Endodermal cell (in vitro differentiated cells): ENCODE measurements around the gene LLCFC1. TPM values are rescaled to one million over a fixed set of nuclear protein-coding genes. Genes with fewer than 3 reads are reported as not detected.

Experiments
- DNase-seq: peaks from one replicate; pipeline ENCODE4 v3.0.0-alpha.2; 2017
- H3K27ac ChIP-seq: 2 replicates; pipeline ENCODE4 v1.5.1; 2013; ENCODE audit warnings: mild to moderate bottlenecking, low read depth, low read length, moderate library complexity
- H3K27me3 ChIP-seq: 2 replicates; pipeline ENCODE4 v1.6.1; 2013; ENCODE audit warnings: mild to moderate bottlenecking, low read length, moderate library complexity; ENCODE audit not compliant: insufficient read depth, control insufficient read depth, poor library complexity, severe bottlenecking
- H3K36me3 ChIP-seq: 2 replicates; pipeline ENCODE4 v1.7.0; 2013; ENCODE audit warnings: mild to moderate bottlenecking, low read length, moderate library complexity; ENCODE audit not compliant: control insufficient read depth, insufficient read depth
- H3K4me1 ChIP-seq: one replicate; pipeline ENCODE4 v1.7.0; 2013; ENCODE audit warnings: low read length; ENCODE audit not compliant: control insufficient read depth, insufficient read depth
- H3K4me3 ChIP-seq: 2 replicates; pipeline ENCODE4 v1.5.1; 2013; ENCODE audit warnings: mild to moderate bottlenecking, low read length, moderate library complexity
- H3K9ac ChIP-seq: 2 replicates; pipeline ENCODE4 v1.6.1; 2013; ENCODE audit warnings: mild to moderate bottlenecking, low read length, moderate library complexity; ENCODE audit not compliant: poor library complexity, severe bottlenecking; ENCODE audit errors: extremely low read depth
- H3K9me3 ChIP-seq: 2 replicates; pipeline ENCODE4 v1.6.1; 2013; ENCODE audit warnings: mild to moderate bottlenecking, low read length, moderate library complexity; ENCODE audit not compliant: control insufficient read depth
- H3K27ac Mint-ChIP-seq: 2 replicates; pipeline ENCODE4 v1.8.0; 2020; ENCODE audit warnings: mixed read lengths
- H3K27me3 Mint-ChIP-seq: 2 replicates; pipeline ENCODE4 v1.8.0; 2021; ENCODE audit warnings: mild to moderate bottlenecking, mixed read lengths; ENCODE audit not compliant: insufficient read depth
- H3K36me3 Mint-ChIP-seq: 2 replicates; pipeline ENCODE4 v1.8.0; 2020; ENCODE audit warnings: low read depth, mixed read lengths
- H3K4me1 Mint-ChIP-seq: 2 replicates; pipeline ENCODE4 v1.8.0; 2020; ENCODE audit warnings: mixed read lengths
- H3K4me3 Mint-ChIP-seq: 2 replicates; pipeline ENCODE4 v1.8.0; 2020; ENCODE audit warnings: mild to moderate bottlenecking, moderate library complexity, mixed read lengths
- H3K9me3 Mint-ChIP-seq: 2 replicates; pipeline ENCODE4 v1.8.0; 2020; ENCODE audit warnings: mild to moderate bottlenecking, mixed read lengths
- CTCF ChIP-seq: fragments of 200-600 bp; sonication (generic); conservative IDR thresholded peaks from 2 replicates; pipeline ENCODE4 v1.5.0; 2021; ENCODE audit warnings: antibody characterized with exemption, mild to moderate bottlenecking
- whole genome bisulfite sequencing, 2 experiments: methylation state at CpG; one replicate each; pipeline versions ENCODE4 v1.1.5 to v1.1.7; 2013; ENCODE audit warnings: missing lambda C conversion rate in 2 of 2, mixed read lengths in 1 of 2; ENCODE audit not compliant: insufficient coverage in 1 of 2, insufficient read length in 1 of 2; 5-methylcytosine and 5-hydroxymethylcytosine counted together
- total RNA-seq, 2 donors: library from RNA; stranded (reverse); fragmentation: NEBNext Ultra II Directional in 1 of 2; extraction: Animal tissue kit (Norgen Biotek cat#: 25700) in 1 of 2; gene quantifications; 2 replicates in 1 of 2; 3 replicates in 1 of 2; pipeline ENCODE4 v1.2.1, GENCODE V29; 2021

LLCFC1 gene
- total RNA-seq, 2 donors from 2014 or later: not detected

- no peaks in the 10 kb centered on the region for H3K36me3 ChIP-seq
- H3K9me3 Mint-ChIP-seq: peaks cover 9% of the 10 kb centered on the region
- WGBS, 2 experiments: 91% methylated on average over 7 of the region's 7 CpGs; no CpG with 5 or more reads in 1 of the 2 experiments
- DNase-seq: peak; percentile 26
- no peaks in the 10 kb centered on the region for H3K36me3 Mint-ChIP-seq
- H3K4me3 Mint-ChIP-seq: no peak overlapping the region
- H3K27me3 ChIP-seq: peaks cover 9% of the 10 kb centered on the region
- no peak overlapping the region for H3K27ac Mint-ChIP-seq
- H3K9me3 ChIP-seq: peaks cover 7% of the 10 kb centered on the region
- H3K4me1 ChIP-seq: no peaks in the 10 kb centered on the region
- peaks cover 34% of the 10 kb centered on the region for H3K27me3 Mint-ChIP-seq
- H3K9ac ChIP-seq: no peak overlapping the region
- H3K4me1 Mint-ChIP-seq: peaks cover 32% of the 10 kb centered on the region
- no peak for TF ChIP-seq CTCF
- H3K27ac ChIP-seq: no peak overlapping the region
- H3K4me3 ChIP-seq: no peak overlapping the region
Observed at GRCh38 chr7:142897691-142898090, 41.6 kb upstream of the LLCFC1 start.

- H3K4me1 Mint-ChIP-seq: peaks cover 29% of the 10 kb centered on the region
- H3K36me3 Mint-ChIP-seq: no peaks in the 10 kb centered on the region
- peak; percentile 39 for DNase-seq
- no peaks in the 10 kb centered on the region for H3K36me3 ChIP-seq
- H3K4me3 Mint-ChIP-seq: no peak overlapping the region
- peaks cover 32% of the 10 kb centered on the region for H3K27me3 Mint-ChIP-seq
- H3K9me3 ChIP-seq: peaks cover 14% of the 10 kb centered on the region
- H3K9ac ChIP-seq: no peak overlapping the region
- no peaks in the 10 kb centered on the region for H3K4me1 ChIP-seq
- H3K27ac Mint-ChIP-seq: no peak overlapping the region
- 84% methylated on average over 3 of the region's 3 CpGs; no CpG with 5 or more reads in 1 of the 2 experiments for WGBS, 2 experiments
- no peak for TF ChIP-seq CTCF
- peaks cover 13% of the 10 kb centered on the region for H3K9me3 Mint-ChIP-seq
- H3K27ac ChIP-seq: no peak overlapping the region
- H3K27me3 ChIP-seq: peaks cover 9% of the 10 kb centered on the region
- no peak overlapping the region for H3K4me3 ChIP-seq
Observed at GRCh38 chr7:142898377-142899170, 40.7 kb upstream of the LLCFC1 start.

GRCh38 chr7:142899661-142900060 lies 39.6 kb upstream of the LLCFC1 start:
- H3K27me3 Mint-ChIP-seq: peaks cover 25% of the 10 kb centered on the region
- no peak for TF ChIP-seq CTCF
- no peaks in the 10 kb centered on the region for H3K36me3 Mint-ChIP-seq
- peaks cover 24% of the 10 kb centered on the region for H3K9me3 Mint-ChIP-seq
- H3K9me3 ChIP-seq: peaks cover 24% of the 10 kb centered on the region
- H3K27ac Mint-ChIP-seq: no peak overlapping the region
- no peak overlapping the region for H3K4me3 Mint-ChIP-seq
- H3K4me1 ChIP-seq: no peaks in the 10 kb centered on the region
- no peaks in the 10 kb centered on the region for H3K36me3 ChIP-seq
- H3K27me3 ChIP-seq: peaks cover 9% of the 10 kb centered on the region
- H3K27ac ChIP-seq: no peak overlapping the region
- no peak overlapping the region for H3K9ac ChIP-seq
- DNase-seq: peak; percentile 17
- H3K4me1 Mint-ChIP-seq: peaks cover 29% of the 10 kb centered on the region
- H3K4me3 ChIP-seq: no peak overlapping the region
- 74 to 75% methylated on average over 3 of the region's 3 CpGs for WGBS, 2 experiments
